HCT116 (cell line): ENCODE results near the gene MYO7A. TPM values are rescaled to one million over a fixed set of nuclear protein-coding genes. Genes with fewer than 3 reads are reported as not detected.

Experiments
- ATAC-seq: fragments of 200-7000 bp; cut with Tn5 transposase; 2 replicates; pipeline ENCODE4 v1.9.1; 2020; ENCODE audit warnings: mild to moderate bottlenecking, moderate library complexity
- BruUV-seq: library from RNA; stranded (reverse); fragments of 400-500 nt; replicated peaks from 2 replicates; lab custom pipeline; 2021; lab: Mats Ljungman, UMichigan
- CTCF ChIA-PET: fragments of 300-600 bp; sonication (Branson Sonifier 250); formaldehyde crosslinking; loops from one replicate; lab custom pipeline; 2021; ENCODE audit warnings: antibody characterized with exemption; lab: Charles Lee
- POLR2A ChIA-PET: fragments of 300-600, 350-600 bp; sonication (Branson Sonifier 250); formaldehyde crosslinking; loops from one replicate; lab custom pipeline; 2021; ENCODE audit warnings: antibody characterized with exemption; lab: Charles Lee
- RAD21 ChIA-PET, 2 experiments: fragments of 300-600 bp; sonication (Branson Sonifier 250); formaldehyde crosslinking; loops; one replicate each; lab custom pipeline; 2023; ENCODE audit warnings: low total read pairs in 2 of 2; ENCODE audit not compliant: uncharacterized antibody in 2 of 2, unreplicated experiment in 2 of 2, low non-redundant PET in 1 of 2; lab: Charles Lee
- DNase-seq: peaks from one replicate; pipeline ENCODE4 v3.0.0-alpha.2; 2010; ENCODE audit warnings: low read depth, low spot score
- H2AFZ ChIP-seq: fragments of 200-600 bp; shearing (Covaris generic), sonication (generic); 2 replicates; pipeline ENCODE4 v1.6.1; 2017; ENCODE audit warnings: low read depth, mixed run types, mixed read lengths, antibody characterized with exemption, low read length; ENCODE audit not compliant: poor library complexity, severe bottlenecking
- H3K27ac ChIP-seq: 2 replicates; pipeline ENCODE4 v1.5.1; 2012; ENCODE audit warnings: low read depth, low read length
- H3K27me3 ChIP-seq: fragments of 200-600 bp; sonication (generic); 2 replicates; pipeline ENCODE4 v1.6.1; 2016; ENCODE audit warnings: mixed run types, low read length, mixed read lengths; ENCODE audit not compliant: insufficient read depth
- H3K36me3 ChIP-seq, 2 experiments: fragments of 200-500 bp in 1 of 2; fragments of 200-600 bp in 1 of 2; sonication (Bioruptor generic) in 1 of 2; sonication (generic) in 1 of 2; 2 replicates each; pipeline versions ENCODE4 v1.5.1 to v1.6.1; 2014 to 2016; ENCODE audit warnings: low read length in 2 of 2, inconsistent platforms in 1 of 2, mixed read lengths in 1 of 2, mixed run types in 1 of 2; ENCODE audit not compliant: insufficient read depth in 2 of 2, control insufficient read depth in 1 of 2
- H3K4me1 ChIP-seq, 2 experiments: fragments of 200-600 bp in 1 of 2; sonication (generic) in 1 of 2; 2 replicates each; pipeline versions ENCODE4 v1.5.1 to v1.6.1; 2012 to 2017; ENCODE audit warnings: low read length in 2 of 2, inconsistent platforms in 1 of 2, mild to moderate bottlenecking in 1 of 2, mixed read lengths in 1 of 2, mixed run types in 1 of 2, moderate library complexity in 1 of 2; ENCODE audit not compliant: insufficient read depth in 2 of 2, control insufficient read depth in 1 of 2
- H3K4me2 ChIP-seq: fragments of 200-600 bp; sonication (generic); 2 replicates; pipeline ENCODE4 v1.6.1; 2017; ENCODE audit warnings: mixed run types, low read length, mixed read lengths
- H3K4me3 ChIP-seq, 2 experiments: fragments of 200-600 bp in 1 of 2; sonication (generic) in 1 of 2; replicated peaks in 1 of 2; 2 replicates each; pipeline ENCODE4 v1.5.1; 2011 to 2016; ENCODE audit warnings: low read length in 2 of 2, control low read depth in 1 of 2, low read depth in 1 of 2, mild to moderate bottlenecking in 1 of 2, mixed read lengths in 1 of 2, mixed run types in 1 of 2
- H3K79me2 ChIP-seq: fragments of 200-600 bp; sonication (generic); 2 replicates; pipeline ENCODE4 v1.6.1; 2017; ENCODE audit warnings: mild to moderate bottlenecking, mixed run types, low read length, moderate library complexity, mixed read lengths; ENCODE audit not compliant: insufficient read depth
- H3K9ac ChIP-seq: fragments of 200-600 bp; sonication (generic); 2 replicates; pipeline ENCODE4 v1.6.1; 2016; ENCODE audit warnings: low read length, mixed read lengths
- H3K9me2 ChIP-seq: fragments of 200-600 bp; sonication (generic), shearing (Covaris generic); 2 replicates; pipeline ENCODE4 v1.6.1; 2017; ENCODE audit warnings: mixed run types, mild to moderate bottlenecking, moderate library complexity; ENCODE audit not compliant: insufficient read depth
- H3K9me3 ChIP-seq, 2 experiments: fragments of 200-500 bp in 1 of 2; fragments of 200-600 bp in 1 of 2; sonication (Bioruptor generic) in 1 of 2; sonication (generic) in 1 of 2; 2 replicates each; pipeline ENCODE4 v1.6.1; 2014 to 2017; ENCODE audit warnings: low read length in 2 of 2, mixed read lengths in 2 of 2, inconsistent platforms in 1 of 2, low read depth in 1 of 2, mild to moderate bottlenecking in 1 of 2, mixed run types in 1 of 2, moderate library complexity in 1 of 2; ENCODE audit not compliant: control insufficient read depth in 1 of 2, insufficient read depth in 1 of 2
- H4K20me1 ChIP-seq: fragments of 200-600 bp; sonication (generic), shearing (Covaris generic); 2 replicates; pipeline ENCODE4 v1.6.1; 2017; ENCODE audit warnings: mixed run types, mild to moderate bottlenecking, moderate library complexity; ENCODE audit not compliant: insufficient read depth
- CEBPB ChIP-seq: IDR thresholded peaks from 2 replicates; pipeline ENCODE4 v1.6.1; 2012; ENCODE audit warnings: low read depth
- EGR1 ChIP-seq: IDR thresholded peaks from 2 replicates; pipeline ENCODE4 v1.6.1; 2012; ENCODE audit warnings: low read depth
- ELF1 ChIP-seq: IDR thresholded peaks from 2 replicates; pipeline ENCODE4 v1.6.1; 2012; ENCODE audit warnings: low read depth, borderline replicate concordance
- EZH2 ChIP-seq: fragments of 200-600 bp; sonication (generic); IDR thresholded peaks from 2 replicates; pipeline ENCODE4 v1.6.1; 2017; ENCODE audit warnings: antibody characterized with exemption, mixed run types
- FOSL1 ChIP-seq: IDR thresholded peaks from 2 replicates; pipeline ENCODE4 v1.6.1; 2012; ENCODE audit warnings: low read depth
- JUND ChIP-seq: IDR thresholded peaks from 2 replicates; pipeline ENCODE4 v1.6.1; 2012
- POLR2A ChIP-seq: IDR thresholded peaks from 2 replicates; pipeline ENCODE4 v1.7.0; 2011; ENCODE audit warnings: borderline replicate concordance; ENCODE audit not compliant: insufficient read depth, insufficient read length; ENCODE audit errors: extremely low read depth
- POLR2AphosphoS5 ChIP-seq: IDR thresholded peaks from 2 replicates; pipeline ENCODE4 v1.6.1; 2011; ENCODE audit warnings: mild to moderate bottlenecking, low read depth, low read length, moderate library complexity
- SP1 ChIP-seq: IDR thresholded peaks from 2 replicates; pipeline ENCODE4 v1.6.1; 2012; ENCODE audit warnings: low read depth
- SRF ChIP-seq: IDR thresholded peaks from 2 replicates; pipeline ENCODE4 v1.6.1; 2012; ENCODE audit warnings: low read depth
- TCF7L2 ChIP-seq: IDR thresholded peaks from 2 replicates; pipeline ENCODE4 v1.7.0; 2011; ENCODE audit warnings: borderline replicate concordance, inconsistent platforms; ENCODE audit not compliant: insufficient read depth, insufficient read length; ENCODE audit errors: extremely low read depth
- ZFX ChIP-seq: fragments of 450-650 bp; IDR thresholded peaks from 2 replicates; pipeline ENCODE4 v1.6.1; 2017
- ZNF274 ChIP-seq: fragments of 200-500 bp; sonication (Bioruptor generic); IDR thresholded peaks from 2 replicates; pipeline ENCODE4 v1.6.1; 2014; ENCODE audit warnings: mild to moderate bottlenecking, low read depth, low read length, inconsistent platforms
- intact Hi-C: fragments of 100-400 bp; cut with micrococcal nuclease; formaldehyde crosslinking; loops from 2 replicates; pipeline ENCODE4 v1.10.0; 2022
- total RNA-seq: library from RNA; stranded (reverse); gene quantifications from one replicate; pipeline ENCODE4 v1.2.1, GENCODE V29; 2021; ENCODE audit not compliant: unreplicated experiment
- TF ChIP-seq, protein P1 (sequence below): IDR thresholded peaks from 2 replicates; pipeline ENCODE4 v1.6.1; 2012
- TF ChIP-seq, protein P2 (sequence below): IDR thresholded peaks from 2 replicates; pipeline ENCODE4 v1.6.1; 2011; ENCODE audit warnings: mild to moderate bottlenecking, low read length, moderate library complexity; ENCODE audit not compliant: insufficient replicate concordance; ENCODE audit errors: extremely low read depth

MYO7A gene
- total RNA-seq, 1 experiment from 2014 or later, result 1.8 TPM

DNA sequence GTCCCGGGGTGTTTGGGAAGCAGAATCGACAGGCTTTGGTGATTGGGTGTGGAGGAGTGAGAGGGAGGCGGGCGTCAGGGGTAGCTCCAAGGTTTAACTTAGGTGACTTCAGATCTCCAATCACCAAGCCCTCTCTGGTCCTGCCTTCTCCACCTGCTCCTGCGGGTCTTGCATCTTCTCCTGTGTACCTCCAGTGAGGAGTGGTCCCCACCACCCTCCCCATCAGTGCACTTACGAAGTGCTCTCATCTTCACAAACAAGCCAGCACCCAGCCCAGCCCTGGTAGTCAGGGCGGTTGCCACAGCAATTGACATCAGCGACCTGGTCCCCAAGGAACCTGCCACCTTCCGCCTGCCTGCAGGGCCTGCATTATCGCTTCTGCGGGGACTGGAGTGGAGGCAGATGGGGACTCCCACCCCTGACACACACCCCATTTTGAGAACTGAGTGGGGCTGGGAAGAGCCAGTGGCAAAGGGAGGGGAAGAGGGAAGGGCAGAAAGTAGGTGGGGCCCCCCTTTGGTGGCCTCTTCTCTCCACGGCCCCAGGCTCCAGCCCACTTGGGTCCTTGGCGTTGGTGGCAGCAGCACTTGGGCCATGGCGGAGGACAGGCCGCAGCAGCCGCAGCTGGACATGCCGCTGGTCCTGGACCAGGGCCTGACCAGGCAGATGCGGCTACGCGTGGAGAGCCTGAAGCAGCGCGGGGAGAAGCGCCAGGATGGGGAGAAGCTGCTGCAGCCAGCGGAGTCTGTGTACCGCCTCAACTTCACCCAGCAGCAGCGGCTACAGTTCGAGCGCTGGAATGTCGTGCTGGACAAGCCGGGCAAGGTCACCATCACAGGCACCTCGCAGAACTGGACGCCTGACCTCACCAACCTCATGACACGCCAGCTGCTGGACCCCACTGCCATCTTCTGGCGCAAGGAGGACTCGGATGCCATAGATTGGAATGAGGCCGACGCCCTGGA lies 25.5 kb upstream of the MYO7A start, which contains the start of gene OMP:
Gene OMP (plus strand): TSS at position 595 of the 965 bp plus-strand sequence. CDS start 0 bp downstream, at position 595.
- no TSS peak for BruUV-seq
- ChIA-PET CTCF (interaction anchor here (1.9 kb wide), 1 partner anchor 11 kb away, joined by 14 read pairs; no protein-coding TSS in a partner anchor), RAD21 (no interaction called here)
- Histone ChIP-seq H3K4me3 (no peak within 1 kb of the TSS), H3K79me2 (no peaks in the 10 kb centered on the region), H3K27ac (no peak within 1 kb of the TSS), H3K9me3 (no peaks in the 10 kb centered on the region), H4K20me1 (no peaks in the 10 kb centered on the region)
- ATAC-seq, result no peak
- intact Hi-C loops, result no loop called here
- TF ChIP-seq TCF7L2 (no peak), SRF (no peak), ZNF274 (no peak), POLR2A (no peak), EZH2 (no peak), EGR1 (no peak), FOSL1 (no peak)
- TF ChIP-seq, protein P1, sequence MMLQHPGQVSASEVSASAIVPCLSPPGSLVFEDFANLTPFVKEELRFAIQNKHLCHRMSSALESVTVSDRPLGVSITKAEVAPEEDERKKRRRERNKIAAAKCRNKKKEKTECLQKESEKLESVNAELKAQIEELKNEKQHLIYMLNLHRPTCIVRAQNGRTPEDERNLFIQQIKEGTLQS, result no peak
- TF ChIP-seq, all 23 proteins: peak for 0
- H3K4me1 ChIP-seq, result peaks cover 11 to 18% of the 10 kb centered on the region in 2 experiments
- no peaks in the 10 kb centered on the region for H3K9me2 ChIP-seq
- no peaks in the 10 kb centered on the region for H3K27me3 ChIP-seq
- POLR2A ChIA-PET, result no interaction called here
- DNase-seq, result no peak
- H3K4me2 ChIP-seq, result no peak within 1 kb of the TSS
- no peak within 1 kb of the TSS for H2AFZ ChIP-seq
- H3K9ac ChIP-seq, result no peak within 1 kb of the TSS
- no peaks in the 10 kb centered on the region for H3K36me3 ChIP-seq

DNA sequence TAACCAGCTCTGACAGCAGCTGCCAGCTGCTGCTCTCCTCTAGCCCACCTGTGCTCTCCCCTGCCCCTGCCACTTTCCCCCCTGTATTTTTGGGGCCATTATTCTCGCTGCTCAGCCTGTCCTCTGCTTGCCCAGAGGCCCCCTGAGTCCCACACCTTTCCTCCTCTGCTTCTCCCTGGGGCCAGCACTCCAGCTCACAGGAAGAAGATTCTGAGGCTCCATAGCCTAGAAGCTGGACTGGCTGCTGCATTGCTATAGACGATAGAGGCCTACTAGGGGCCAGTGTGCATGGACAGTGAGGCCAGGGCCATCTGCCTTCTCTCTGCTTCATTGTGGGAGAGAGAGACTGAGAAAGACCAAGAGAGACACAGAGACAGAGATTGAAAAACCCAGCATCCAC lies 24.7 kb upstream of the MYO7A start:
- Histone ChIP-seq H3K9me2 (no peaks in the 10 kb centered on the region), H3K79me2 (no peaks in the 10 kb centered on the region), H2AFZ (no peak overlapping the region), H3K27ac (no peak overlapping the region), H3K4me1 (peaks cover 19 to 26% of the 10 kb centered on the region in 2 experiments), H3K36me3 (no peaks in the 10 kb centered on the region), H4K20me1 (no peaks in the 10 kb centered on the region), H3K27me3 (no peaks in the 10 kb centered on the region), H3K4me2 (no peak overlapping the region), H3K9me3 (no peaks in the 10 kb centered on the region), H3K9ac (no peak overlapping the region), H3K4me3 (no peak overlapping the region)
- BruUV-seq, result no TSS peak
- ChIA-PET POLR2A (no interaction called here), CTCF (interaction anchor here (2.3 kb wide), 1 partner anchor 56 kb away, joined by 5 read pairs; no protein-coding TSS in a partner anchor), RAD21 (no interaction called here)
- ATAC-seq (no peak), DNase-seq (no peak)
- TF ChIP-seq SP1, result no peak
- TF ChIP-seq POLR2AphosphoS5, result no peak
- TF ChIP-seq, protein P2, sequence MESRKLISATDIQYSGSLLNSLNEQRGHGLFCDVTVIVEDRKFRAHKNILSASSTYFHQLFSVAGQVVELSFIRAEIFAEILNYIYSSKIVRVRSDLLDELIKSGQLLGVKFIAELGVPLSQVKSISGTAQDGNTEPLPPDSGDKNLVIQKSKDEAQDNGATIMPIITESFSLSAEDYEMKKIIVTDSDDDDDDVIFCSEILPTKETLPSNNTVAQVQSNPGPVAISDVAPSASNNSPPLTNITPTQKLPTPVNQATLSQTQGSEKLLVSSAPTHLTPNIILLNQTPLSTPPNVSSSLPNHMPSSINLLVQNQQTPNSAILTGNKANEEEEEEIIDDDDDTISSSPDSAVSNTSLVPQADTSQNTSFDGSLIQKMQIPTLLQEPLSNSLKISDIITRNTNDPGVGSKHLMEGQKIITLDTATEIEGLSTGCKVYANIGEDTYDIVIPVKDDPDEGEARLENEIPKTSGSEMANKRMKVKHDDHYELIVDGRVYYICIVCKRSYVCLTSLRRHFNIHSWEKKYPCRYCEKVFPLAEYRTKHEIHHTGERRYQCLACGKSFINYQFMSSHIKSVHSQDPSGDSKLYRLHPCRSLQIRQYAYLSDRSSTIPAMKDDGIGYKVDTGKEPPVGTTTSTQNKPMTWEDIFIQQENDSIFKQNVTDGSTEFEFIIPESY, result no peak
- TF ChIP-seq ZFX, result no peak
- TF ChIP-seq, protein P1, result no peak
- TF ChIP-seq JUND, result no peak
- TF ChIP-seq CEBPB, result no peak
- TF ChIP-seq EZH2, result no peak
- TF ChIP-seq ELF1, result no peak
- intact Hi-C loops, result no loop called here
